ENCODE results near the gene MAPKAP1. TPM values are rescaled to one million over a fixed set of nuclear protein-coding genes. Genes with fewer than 3 reads are reported as not detected.

MAPKAP1 gene
- total RNA-seq, 1 donor from 2014 or later: 81.9 TPM

GRCh38 chr9:125463926-125464325, 243.1 kb downstream of the MAPKAP1 start:
- H3K36me3 ChIP-seq (ENCODE audit: control insufficient read depth, insufficient read depth, low read length): peaks cover 3% of the 10 kb centered on the region
- H3K27me3 ChIP-seq (ENCODE audit: control insufficient read depth, insufficient read depth, low read length): no peaks in the 10 kb centered on the region
- no peak overlapping the region for H3K4me3 ChIP-seq (ENCODE audit: low read depth, low read length)
- DNase-seq (ENCODE audit: low read depth) (no peak), FAIRE-seq (no peak)
- no peak for TF ChIP-seq CTCF (IDR thresholded peaks at IDR 0.05; ENCODE audit: insufficient read depth, low read length, severe bottlenecking)

- Histone ChIP-seq H3K27me3 (ENCODE audit: control insufficient read depth, insufficient read depth, low read length) (no peaks in the 10 kb centered on the region), H3K36me3 (ENCODE audit: control insufficient read depth, insufficient read depth, low read length) (peaks cover 3% of the 10 kb centered on the region), H3K4me3 (ENCODE audit: low read depth, low read length) (no peak overlapping the region)
- TF ChIP-seq CTCF (IDR thresholded peaks at IDR 0.05; ENCODE audit: insufficient read depth, low read length, severe bottlenecking): no peak
- no peak for FAIRE-seq
- DNase-seq (ENCODE audit: low read depth): no peak
Measured at GRCh38 chr9:125462861-125463291, 244.1 kb downstream of the MAPKAP1 start.

DNA sequence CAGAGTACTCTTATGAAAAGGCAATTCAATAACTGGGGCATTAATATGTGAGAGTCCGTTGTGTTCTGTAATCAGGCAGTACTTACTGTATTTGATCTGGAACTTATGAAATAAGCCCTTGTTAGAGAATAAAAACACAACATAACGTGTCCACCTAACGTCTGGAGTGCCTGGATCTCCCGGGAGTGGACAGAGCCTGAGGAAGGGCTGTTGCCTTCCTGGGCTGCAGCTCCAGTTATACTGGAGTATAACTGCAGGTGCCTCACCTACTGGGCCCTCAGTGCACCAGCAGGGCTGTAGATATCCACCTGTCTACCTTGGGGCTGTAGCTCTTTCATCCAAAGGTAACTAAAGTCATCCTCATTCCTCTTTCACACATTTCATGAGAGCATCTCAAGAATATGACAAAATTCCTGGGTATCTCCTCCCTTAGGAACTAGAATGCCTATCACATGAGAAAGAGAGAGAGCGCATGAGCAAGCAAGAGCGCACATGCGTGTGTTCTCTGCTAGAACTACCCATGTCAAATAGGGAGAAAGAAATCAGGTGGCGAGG, 245.3 kb downstream of the MAPKAP1 start:
- H3K27me3 ChIP-seq (ENCODE audit: control insufficient read depth, insufficient read depth, low read length): no peaks in the 10 kb centered on the region
- FAIRE-seq: peak; percentile 32

GRCh38 chr9:125460883-125461635, 245.9 kb downstream of the MAPKAP1 start:
- no peak for FAIRE-seq

More for the DNA sequence above, 245.3 kb downstream of the MAPKAP1 start:
- no peak for TF ChIP-seq CTCF (IDR thresholded peaks at IDR 0.05; ENCODE audit: insufficient read depth, low read length, severe bottlenecking)
- H3K36me3 ChIP-seq (ENCODE audit: control insufficient read depth, insufficient read depth, low read length): peaks cover 3% of the 10 kb centered on the region
- H3K4me3 ChIP-seq (ENCODE audit: low read depth, low read length): no peak overlapping the region
- no peak for DNase-seq (ENCODE audit: low read depth)

GRCh38 chr9:125460346-125460745, 246.7 kb downstream of the MAPKAP1 start:
- no peak for FAIRE-seq
- H3K27me3 ChIP-seq (ENCODE audit: control insufficient read depth, insufficient read depth, low read length): no peaks in the 10 kb centered on the region

More at GRCh38 chr9:125460883-125461635, 245.9 kb downstream of the MAPKAP1 start:
- Histone ChIP-seq H3K27me3 (ENCODE audit: control insufficient read depth, insufficient read depth, low read length) (no peaks in the 10 kb centered on the region), H3K36me3 (ENCODE audit: control insufficient read depth, insufficient read depth, low read length) (peaks cover 1% of the 10 kb centered on the region), H3K4me3 (ENCODE audit: low read depth, low read length) (no peak overlapping the region)
- no peak for DNase-seq (ENCODE audit: low read depth)
- TF ChIP-seq CTCF (IDR thresholded peaks at IDR 0.05; ENCODE audit: insufficient read depth, low read length, severe bottlenecking): no peak

More at GRCh38 chr9:125460346-125460745, 246.7 kb downstream of the MAPKAP1 start:
- Histone ChIP-seq H3K36me3 (ENCODE audit: control insufficient read depth, insufficient read depth, low read length) (peaks cover 1% of the 10 kb centered on the region), H3K4me3 (ENCODE audit: low read depth, low read length) (no peak overlapping the region)
- no peak for TF ChIP-seq CTCF (IDR thresholded peaks at IDR 0.05; ENCODE audit: insufficient read depth, low read length, severe bottlenecking)
- no peak for DNase-seq (ENCODE audit: low read depth)
